Stomach (tissue), 9 donors: ENCODE results near the gene CARD14. TPM values are rescaled to one million over a fixed set of nuclear protein-coding genes. Genes with fewer than 3 reads are reported as not detected.
A peak's percentile ranks its signal among the peaks of the same experiment; 100 is the strongest.
"Not testable (repeated sequence)": the region's sequence is repeated elsewhere in the genome, so short reads cannot be mapped to it uniquely, and the experiment has no call there.

Source experiments
- DNase-seq, 2 donors: peaks; one replicate each; pipeline versions ENCODE4 v3.0.0 to v3.0.0-alpha.2; 2013 to 2019
- H3K27ac ChIP-seq, 5 donors: fragments of 200-600 bp in 4 of 5; sonication (generic) in 4 of 5; one replicate each; pipeline ENCODE4 v1.5.1; 2013 to 2019; ENCODE audit warnings: mild to moderate bottlenecking in 1 of 5, moderate library complexity in 1 of 5
- H3K27me3 ChIP-seq, 3 donors: fragments of 200-600 bp; sonication (generic); one replicate each; pipeline ENCODE4 v1.5.1; 2017 to 2019; ENCODE audit warnings: mixed run types in 1 of 3
- H3K36me3 ChIP-seq, 4 donors: fragments of 200-600 bp; sonication (generic); 1 replicate in 3 of 4; 2 replicates in 1 of 4; pipeline ENCODE4 v1.5.1; 2016 to 2019
- H3K4me1 ChIP-seq, 4 donors: fragments of 200-600 bp; sonication (generic); one replicate each; pipeline ENCODE4 v1.5.1; 2016 to 2019
- H3K4me3 ChIP-seq, 4 donors: fragments of 200-600 bp; sonication (generic) in 3 of 4; one replicate each; pipeline ENCODE4 v1.5.1; 2016 to 2019; ENCODE audit warnings: mild to moderate bottlenecking in 1 of 4
- H3K9me3 ChIP-seq, 4 donors: fragments of 200-600 bp; sonication (generic); one replicate each; pipeline ENCODE4 v1.5.1; 2016 to 2019
- EP300 ChIP-seq: sonication (generic); formaldehyde crosslinking; IDR thresholded peaks from one replicate; pipeline ENCODE4 v1.6.1; 2017; ENCODE audit warnings: antibody characterized with exemption
- POLR2A ChIP-seq, 4 donors: fragments of 450-650 bp; IDR thresholded peaks; one replicate each; pipeline ENCODE4 v1.6.1; 2016; ENCODE audit warnings: antibody characterized with exemption in 4 of 4, control low read depth in 2 of 4, mild to moderate bottlenecking in 1 of 4, moderate library complexity in 1 of 4
- POLR2AphosphoS5 ChIP-seq, 3 donors: sonication (generic); formaldehyde crosslinking; IDR thresholded peaks; one replicate each; pipeline ENCODE4 v1.6.1; 2016; ENCODE audit warnings: antibody characterized with exemption in 3 of 3
- WGBS, 5 donors: extraction: QIAGEN DNeasy Blood & Tissue Kit in 3 of 5; methylation state at CpG; one replicate each; pipeline versions ENCODE4 v1.1.5 to v1.1.7; 2013 to 2018; 5-methylcytosine and 5-hydroxymethylcytosine counted together
- intact Hi-C: fragments of 100-400 bp; cut with DNase I; formaldehyde crosslinking; loops from one replicate; pipeline ENCODE4 v1.15.1; 2023; ENCODE audit warnings: low total_unique reads
- polyA plus RNA-seq, 3 donors: library from polyadenylated mRNA; stranded (reverse); fragments of 200-250 nt; gene quantifications; one replicate each; pipeline ENCODE4 v1.2.3, GENCODE V29; 2013
- total RNA-seq, 5 donors: library from RNA; depleted of rRNA; stranded (reverse); fragments of >200 nt; gene quantifications; one replicate each; pipeline versions ENCODE4 v1.1.0 to v1.2.3, GENCODE V29; 2014 to 2016
- TF ChIP-seq, protein P1 (sequence below), 7 experiments: fragments of 450-650 bp in 4 of 7; fragments of 200-600 bp in 3 of 7; sonication (generic) in 3 of 7; IDR thresholded peaks; one replicate each; pipeline ENCODE4 v1.5.1; 2016 to 2019; ENCODE audit warnings: antibody characterized with exemption in 7 of 7, control low read depth in 2 of 7, mild to moderate bottlenecking in 1 of 7
- donor health status: healthy with polysubstance abuse.
- donor health status: Bipolar disorder and iron deficiency.
- donor health status: healthy.

CARD14 gene
- total and polyA plus RNA-seq, 8 donors: 0.12 to 10.5 (median 3.3) TPM; not detected in 4

DNA sequence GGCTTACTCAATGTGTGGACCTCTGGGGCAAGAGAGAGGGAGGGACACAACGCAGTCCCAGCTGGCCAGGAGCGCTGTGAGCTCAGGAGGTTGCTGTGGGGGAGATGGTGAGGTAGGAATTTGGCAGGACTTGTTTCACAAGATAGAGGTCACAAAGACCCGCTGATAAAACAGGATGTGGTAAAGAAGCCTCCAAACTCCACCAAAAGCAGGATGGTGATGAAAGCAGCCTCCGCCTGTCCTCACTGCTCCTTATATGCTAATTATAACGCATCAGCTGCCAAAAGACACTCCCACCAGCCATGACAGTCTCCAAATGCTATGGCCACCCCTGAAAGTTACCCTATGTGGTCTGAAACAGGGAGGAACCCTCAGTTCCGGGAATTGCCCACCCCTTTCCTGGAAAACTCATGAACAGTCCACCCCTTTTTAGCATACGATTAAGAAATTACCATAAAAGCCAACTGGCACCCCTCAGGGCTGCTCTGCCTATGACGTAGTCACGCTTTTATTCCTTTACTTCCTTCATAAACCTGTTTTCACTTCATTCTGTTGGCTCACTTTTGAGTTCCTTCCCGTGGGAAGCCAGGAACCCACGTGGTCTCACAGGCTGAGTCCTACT, 17.6 kb upstream of the CARD14 start:
- TF ChIP-seq, protein P1, sequence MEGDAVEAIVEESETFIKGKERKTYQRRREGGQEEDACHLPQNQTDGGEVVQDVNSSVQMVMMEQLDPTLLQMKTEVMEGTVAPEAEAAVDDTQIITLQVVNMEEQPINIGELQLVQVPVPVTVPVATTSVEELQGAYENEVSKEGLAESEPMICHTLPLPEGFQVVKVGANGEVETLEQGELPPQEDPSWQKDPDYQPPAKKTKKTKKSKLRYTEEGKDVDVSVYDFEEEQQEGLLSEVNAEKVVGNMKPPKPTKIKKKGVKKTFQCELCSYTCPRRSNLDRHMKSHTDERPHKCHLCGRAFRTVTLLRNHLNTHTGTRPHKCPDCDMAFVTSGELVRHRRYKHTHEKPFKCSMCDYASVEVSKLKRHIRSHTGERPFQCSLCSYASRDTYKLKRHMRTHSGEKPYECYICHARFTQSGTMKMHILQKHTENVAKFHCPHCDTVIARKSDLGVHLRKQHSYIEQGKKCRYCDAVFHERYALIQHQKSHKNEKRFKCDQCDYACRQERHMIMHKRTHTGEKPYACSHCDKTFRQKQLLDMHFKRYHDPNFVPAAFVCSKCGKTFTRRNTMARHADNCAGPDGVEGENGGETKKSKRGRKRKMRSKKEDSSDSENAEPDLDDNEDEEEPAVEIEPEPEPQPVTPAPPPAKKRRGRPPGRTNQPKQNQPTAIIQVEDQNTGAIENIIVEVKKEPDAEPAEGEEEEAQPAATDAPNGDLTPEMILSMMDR (IDR thresholded peaks at IDR 0.05): no peak
- no peak for TF ChIP-seq POLR2AphosphoS5 (IDR thresholded peaks at IDR 0.05)
- TF ChIP-seq POLR2A (IDR thresholded peaks at IDR 0.05): no peak
- no peak for TF ChIP-seq EP300
- WGBS, 5 donors: 71 to 80% (median 76%) methylated on average over 11 of the region's 11 CpGs
- Histone ChIP-seq H3K4me1 (peaks cover 5 to 30% (median 8%) of the 10 kb centered on the region in 4 donors), H3K4me3 (no peak overlapping the region), H3K9me3 (peaks cover 0 to 11% (median 5%) of the 10 kb centered on the region in 4 donors), H3K27ac (peak overlapping the region in 1 of 5 donors; percentile 7), H3K36me3 (no peaks in the 10 kb centered on the region), H3K27me3 (no peaks in the 10 kb centered on the region)
- intact Hi-C loops: no loop called here
- DNase-seq: no peak

DNA sequence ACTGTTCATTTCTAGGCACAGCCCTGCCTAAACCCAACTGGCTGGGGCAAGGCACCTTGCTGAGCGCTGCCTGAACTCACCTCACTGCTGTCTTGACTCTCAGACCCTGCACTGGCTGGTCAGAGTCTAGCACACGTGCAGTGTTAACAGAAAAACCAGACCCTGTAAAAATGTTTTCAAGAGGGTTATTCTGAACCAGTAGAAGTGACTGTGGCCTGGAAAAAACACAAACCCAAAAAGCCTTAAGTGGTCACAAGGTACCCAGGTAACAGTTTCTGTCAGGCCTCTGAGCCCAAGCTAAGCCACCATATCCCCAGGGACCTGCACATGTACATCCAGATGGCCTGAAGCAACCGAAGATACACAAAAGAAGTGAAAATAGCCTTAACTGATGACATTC, 16.8 kb upstream of the CARD14 start:
- DNase-seq: no peak
- Histone ChIP-seq H3K27me3 (no peaks in the 10 kb centered on the region), H3K36me3 (no peaks in the 10 kb centered on the region), H3K9me3 (peaks cover 0 to 11% (median 5%) of the 10 kb centered on the region in 4 donors), H3K27ac (no peak overlapping the region), H3K4me1 (peaks cover 3 to 26% (median 4%) of the 10 kb centered on the region in 4 donors), H3K4me3 (no peak overlapping the region)
- intact Hi-C loops: no loop called here
- 73 to 87% (median 80%) methylated on average over 3 of the region's 3 CpGs for WGBS, 5 donors
- TF ChIP-seq POLR2A (IDR thresholded peaks at IDR 0.05) (no peak), EP300 (no peak), POLR2AphosphoS5 (IDR thresholded peaks at IDR 0.05) (no peak)
- TF ChIP-seq, protein P1 (IDR thresholded peaks at IDR 0.05): no peak

DNA sequence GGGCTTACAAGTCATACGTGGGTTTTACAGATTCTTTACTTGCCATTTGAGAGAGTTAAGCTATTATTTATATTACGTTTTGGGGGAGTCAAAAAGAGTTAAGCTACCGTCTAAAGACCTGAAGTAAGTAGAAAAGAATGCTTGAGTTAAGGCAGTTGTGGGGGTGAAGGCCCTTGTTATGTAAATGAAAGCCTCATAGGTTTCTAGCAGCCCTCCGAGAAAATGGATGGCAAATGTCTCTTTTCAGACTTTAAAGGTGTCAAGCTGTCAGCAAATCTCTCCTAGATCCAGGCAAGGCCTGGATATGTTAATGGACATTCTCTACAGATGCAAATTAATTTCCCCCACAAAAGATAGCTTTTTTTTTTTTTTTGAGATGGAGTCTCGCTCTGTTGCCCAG, 15.7 kb upstream of the CARD14 start:
- TF ChIP-seq EP300 (no peak), POLR2AphosphoS5 (IDR thresholded peaks at IDR 0.05) (no peak), POLR2A (IDR thresholded peaks at IDR 0.05) (no peak)
- TF ChIP-seq, protein P1 (IDR thresholded peaks at IDR 0.05): no peak
- no peak overlapping the region for H3K27ac ChIP-seq
- H3K27me3 ChIP-seq: no peaks in the 10 kb centered on the region
- WGBS, 5 donors: 71 to 78% (median 75%) methylated on average over 5 of the region's 5 CpGs
- H3K36me3 ChIP-seq: no peaks in the 10 kb centered on the region
- H3K4me3 ChIP-seq: no peak overlapping the region
- intact Hi-C loops: no loop called here
- H3K4me1 ChIP-seq: peaks cover 0 to 14% (median 0%) of the 10 kb centered on the region in 4 donors
- DNase-seq: no peak
- H3K9me3 ChIP-seq: peaks cover 0 to 11% (median 5%) of the 10 kb centered on the region in 4 donors

DNA sequence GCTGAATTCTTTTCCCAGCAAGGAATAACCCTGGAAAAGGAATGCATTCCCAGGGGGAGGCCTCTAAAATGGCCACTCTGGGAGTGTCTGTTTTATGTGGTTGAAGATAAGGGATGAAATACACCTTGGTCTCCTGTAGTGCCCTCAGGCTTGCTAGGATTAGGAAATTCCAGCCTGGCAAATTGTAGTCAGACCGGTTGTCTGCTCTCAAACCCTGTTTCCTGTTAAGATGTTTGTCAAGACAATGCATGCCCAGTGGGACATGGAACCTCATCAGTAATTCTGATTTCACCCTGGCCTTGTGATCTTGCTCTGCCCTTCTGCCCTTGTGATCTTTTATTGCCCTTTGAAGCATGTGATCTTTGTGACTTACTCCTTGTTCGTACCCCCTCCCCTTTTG, 14.2 kb upstream of the CARD14 start:
- peaks cover 0 to 11% (median 5%) of the 10 kb centered on the region in 4 donors for H3K9me3 ChIP-seq
- H3K4me3 ChIP-seq, H3K27ac ChIP-seq, H3K27me3 ChIP-seq, DNase-seq, H3K36me3 ChIP-seq, H3K4me1 ChIP-seq, intact Hi-C loops: not testable (repeated sequence)
- WGBS, 5 donors: 58 to 70% (median 64%) methylated on average over 2 of the region's 2 CpGs

DNA sequence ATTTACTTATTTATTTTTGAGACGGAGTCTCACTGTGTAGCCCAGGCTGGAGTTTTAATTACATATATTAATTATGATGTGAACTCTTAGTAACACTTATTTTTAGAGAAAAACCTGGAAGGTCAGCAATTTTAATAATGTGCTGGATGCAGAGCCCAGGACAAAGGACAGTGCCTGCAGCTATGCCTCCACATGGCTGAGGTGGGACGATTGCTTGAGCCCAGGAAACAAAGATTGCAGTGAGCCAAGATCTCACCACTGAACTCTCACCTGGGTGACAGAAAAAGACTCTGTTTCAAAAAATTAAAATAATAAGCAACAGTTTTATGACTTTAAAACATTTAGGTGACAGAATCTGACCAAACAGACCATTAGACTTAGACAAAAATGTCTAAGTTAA, 11.0 kb upstream of the CARD14 start:
- peaks cover 0 to 11% (median 5%) of the 10 kb centered on the region in 4 donors for H3K9me3 ChIP-seq
- H3K4me3 ChIP-seq: no peak overlapping the region
- DNase-seq: no peak
- H3K27ac ChIP-seq: no peak overlapping the region
- H3K36me3 ChIP-seq: no peaks in the 10 kb centered on the region
- intact Hi-C loops: no loop called here
- no peak for TF ChIP-seq EP300
- TF ChIP-seq POLR2A (IDR thresholded peaks at IDR 0.05): no peak
- TF ChIP-seq, protein P1 (IDR thresholded peaks at IDR 0.05): no peak
- TF ChIP-seq POLR2AphosphoS5 (IDR thresholded peaks at IDR 0.05): no peak
- peaks cover 0 to 14% (median 0%) of the 10 kb centered on the region in 3 donors for H3K27me3 ChIP-seq
- WGBS, 5 donors: 41 to 80% (median 61%) methylated on average over 2 of the region's 2 CpGs
- no peaks in the 10 kb centered on the region for H3K4me1 ChIP-seq
